ENCODE data around the gene GMDS. TPM values are rescaled to one million over a fixed set of nuclear protein-coding genes. Genes with fewer than 3 reads are reported as not detected.

The GMDS gene
- total and polyA plus RNA-seq, 2 of the 13 experiments (the other 11 are each of a cell fraction or from before 2014, with no cell fraction given): 64.4 to 112 TPM

DNA sequence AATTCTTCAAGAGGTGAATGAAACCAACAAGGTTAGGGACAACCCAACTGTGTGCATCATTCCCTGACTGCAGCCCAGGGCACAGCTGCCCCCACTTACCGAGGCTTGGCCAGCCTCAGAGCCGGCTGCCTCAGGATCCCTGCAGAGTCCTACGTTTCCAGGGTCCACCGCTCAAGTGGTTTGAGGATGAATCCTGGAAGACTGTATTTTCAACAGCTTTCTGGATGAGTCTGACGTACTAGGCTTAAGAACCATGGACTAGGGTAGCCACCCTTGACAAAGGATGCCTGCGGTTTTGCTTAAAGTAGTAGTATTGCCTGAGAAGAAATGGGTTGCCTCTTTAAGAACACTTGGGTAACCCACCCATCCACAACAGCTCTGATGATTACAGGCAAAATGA lies 534.3 kb downstream of the GMDS start (continued):
- TF ChIP-seq, protein P1, sequence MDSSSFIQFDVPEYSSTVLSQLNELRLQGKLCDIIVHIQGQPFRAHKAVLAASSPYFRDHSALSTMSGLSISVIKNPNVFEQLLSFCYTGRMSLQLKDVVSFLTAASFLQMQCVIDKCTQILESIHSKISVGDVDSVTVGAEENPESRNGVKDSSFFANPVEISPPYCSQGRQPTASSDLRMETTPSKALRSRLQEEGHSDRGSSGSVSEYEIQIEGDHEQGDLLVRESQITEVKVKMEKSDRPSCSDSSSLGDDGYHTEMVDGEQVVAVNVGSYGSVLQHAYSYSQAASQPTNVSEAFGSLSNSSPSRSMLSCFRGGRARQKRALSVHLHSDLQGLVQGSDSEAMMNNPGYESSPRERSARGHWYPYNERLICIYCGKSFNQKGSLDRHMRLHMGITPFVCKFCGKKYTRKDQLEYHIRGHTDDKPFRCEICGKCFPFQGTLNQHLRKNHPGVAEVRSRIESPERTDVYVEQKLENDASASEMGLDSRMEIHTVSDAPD (CRISPR knock-in tag; IDR thresholded peaks at IDR 0.05): no peak
- TF ChIP-seq, protein P2, sequence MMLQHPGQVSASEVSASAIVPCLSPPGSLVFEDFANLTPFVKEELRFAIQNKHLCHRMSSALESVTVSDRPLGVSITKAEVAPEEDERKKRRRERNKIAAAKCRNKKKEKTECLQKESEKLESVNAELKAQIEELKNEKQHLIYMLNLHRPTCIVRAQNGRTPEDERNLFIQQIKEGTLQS (CRISPR knock-in tag; IDR thresholded peaks at IDR 0.05): no peak
- TF ChIP-seq ZSCAN30 (CRISPR knock-in tag; IDR thresholded peaks at IDR 0.05): no peak
- TF ChIP-seq SP140L (CRISPR knock-in tag; IDR thresholded peaks at IDR 0.05; ENCODE audit: borderline replicate concordance): no peak
- TF ChIP-seq, protein P3, sequence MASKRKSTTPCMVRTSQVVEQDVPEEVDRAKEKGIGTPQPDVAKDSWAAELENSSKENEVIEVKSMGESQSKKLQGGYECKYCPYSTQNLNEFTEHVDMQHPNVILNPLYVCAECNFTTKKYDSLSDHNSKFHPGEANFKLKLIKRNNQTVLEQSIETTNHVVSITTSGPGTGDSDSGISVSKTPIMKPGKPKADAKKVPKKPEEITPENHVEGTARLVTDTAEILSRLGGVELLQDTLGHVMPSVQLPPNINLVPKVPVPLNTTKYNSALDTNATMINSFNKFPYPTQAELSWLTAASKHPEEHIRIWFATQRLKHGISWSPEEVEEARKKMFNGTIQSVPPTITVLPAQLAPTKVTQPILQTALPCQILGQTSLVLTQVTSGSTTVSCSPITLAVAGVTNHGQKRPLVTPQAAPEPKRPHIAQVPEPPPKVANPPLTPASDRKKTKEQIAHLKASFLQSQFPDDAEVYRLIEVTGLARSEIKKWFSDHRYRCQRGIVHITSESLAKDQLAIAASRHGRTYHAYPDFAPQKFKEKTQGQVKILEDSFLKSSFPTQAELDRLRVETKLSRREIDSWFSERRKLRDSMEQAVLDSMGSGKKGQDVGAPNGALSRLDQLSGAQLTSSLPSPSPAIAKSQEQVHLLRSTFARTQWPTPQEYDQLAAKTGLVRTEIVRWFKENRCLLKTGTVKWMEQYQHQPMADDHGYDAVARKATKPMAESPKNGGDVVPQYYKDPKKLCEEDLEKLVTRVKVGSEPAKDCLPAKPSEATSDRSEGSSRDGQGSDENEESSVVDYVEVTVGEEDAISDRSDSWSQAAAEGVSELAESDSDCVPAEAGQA (IDR thresholded peaks at IDR 0.05; ENCODE audit: low read depth): no peak
- TF ChIP-seq, protein P3 (CRISPR knock-in tag; IDR thresholded peaks at IDR 0.05; ENCODE audit: borderline replicate concordance): no peak
- TF ChIP-seq, protein P4, sequence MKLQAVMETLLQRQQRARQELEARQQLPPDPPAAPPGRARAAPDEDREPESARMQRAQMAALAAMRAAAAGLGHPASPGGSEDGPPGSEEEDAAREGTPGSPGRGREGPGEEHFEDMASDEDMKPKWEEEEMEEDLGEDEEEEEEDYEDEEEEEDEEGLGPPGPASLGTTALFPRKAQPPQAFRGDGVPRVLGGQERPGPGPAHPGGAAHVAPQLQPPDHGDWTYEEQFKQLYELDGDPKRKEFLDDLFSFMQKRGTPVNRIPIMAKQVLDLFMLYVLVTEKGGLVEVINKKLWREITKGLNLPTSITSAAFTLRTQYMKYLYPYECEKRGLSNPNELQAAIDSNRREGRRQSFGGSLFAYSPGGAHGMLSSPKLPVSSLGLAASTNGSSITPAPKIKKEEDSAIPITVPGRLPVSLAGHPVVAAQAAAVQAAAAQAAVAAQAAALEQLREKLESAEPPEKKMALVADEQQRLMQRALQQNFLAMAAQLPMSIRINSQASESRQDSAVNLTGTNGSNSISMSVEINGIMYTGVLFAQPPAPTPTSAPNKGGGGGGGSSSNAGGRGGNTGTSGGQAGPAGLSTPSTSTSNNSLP (IDR thresholded peaks at IDR 0.05; ENCODE audit: low read depth, low read length): no peak
